PC-3 (cell line): ENCODE measurements around the gene PTGIS. TPM values are rescaled to one million over a fixed set of nuclear protein-coding genes. Genes with fewer than 3 reads are reported as not detected.

Experiments
- ATAC-seq: fragments of 200-7000 bp; cut with Tn5 transposase; 2 replicates; pipeline ENCODE4 v1.9.1; 2020; ENCODE audit warnings: mild to moderate bottlenecking, moderate library complexity
- BruUV-seq: library from RNA; stranded (reverse); fragments of 400-500 nt; replicated peaks from 2 replicates; lab custom pipeline; 2021; lab: Mats Ljungman, UMichigan
- CTCF ChIA-PET: fragments of 300-600 bp; sonication (Branson Sonifier 250); formaldehyde crosslinking; loops from one replicate; lab custom pipeline; 2022; ENCODE audit warnings: antibody characterized with exemption; lab: Charles Lee
- POLR2A ChIA-PET: fragments of 300-600 bp; sonication (Branson Sonifier 250); formaldehyde crosslinking; loops from one replicate; lab custom pipeline; 2022; ENCODE audit warnings: antibody characterized with exemption; ENCODE audit not compliant: unreplicated experiment; lab: Charles Lee
- DNase-seq: peaks from one replicate; pipeline ENCODE4 v3.0.0-alpha.2; 2015
- H2AFZ ChIP-seq: fragments of 300-600 bp; sonication (generic); 2 replicates; pipeline ENCODE4 v1.6.0; 2016; ENCODE audit warnings: antibody characterized with exemption, low read length
- H3F3A ChIP-seq: fragments of 300-600 bp; sonication (generic); one replicate; pipeline ENCODE4 v1.6.0; 2017; ENCODE audit warnings: antibody characterized with exemption, low read length, control low read depth, mild to moderate bottlenecking; ENCODE audit not compliant: unreplicated experiment
- H3K27ac ChIP-seq: fragments of 300-600 bp; sonication (generic); 2 replicates; pipeline ENCODE4 v1.5.1; 2016; ENCODE audit warnings: mild to moderate bottlenecking, low read length
- H3K27me3 ChIP-seq: fragments of 300-600 bp; sonication (generic); 2 replicates; pipeline ENCODE4 v1.6.1; 2016; ENCODE audit warnings: low read length, mixed read lengths
- H3K36me3 ChIP-seq: fragments of 300-600 bp; sonication (generic); 2 replicates; pipeline ENCODE4 v1.6.1; 2016; ENCODE audit warnings: low read depth, mixed run types, low read length, mixed read lengths
- H3K4me1 ChIP-seq: fragments of 300-600 bp; sonication (generic); 2 replicates; pipeline ENCODE4 v1.5.1; 2016; ENCODE audit warnings: low read length; ENCODE audit not compliant: insufficient read depth
- H3K4me2 ChIP-seq: fragments of 300-600 bp; sonication (generic); 2 replicates; pipeline ENCODE4 v1.6.0; 2016; ENCODE audit warnings: low read length
- H3K4me3 ChIP-seq: fragments of 300-600 bp; sonication (generic); 2 replicates; pipeline ENCODE4 v1.5.1; 2016; ENCODE audit warnings: mild to moderate bottlenecking, low read length, mixed read lengths
- H3K79me2 ChIP-seq: fragments of 300-600 bp; sonication (generic); 2 replicates; pipeline ENCODE4 v1.6.1; 2017; ENCODE audit warnings: low read length, mixed read lengths
- H3K9ac ChIP-seq: fragments of 300-600 bp; sonication (generic); 2 replicates; pipeline ENCODE4 v1.6.0; 2016; ENCODE audit warnings: mild to moderate bottlenecking, low read length
- H3K9me2 ChIP-seq: fragments of 300-600 bp; sonication (generic); replicated peaks from 2 replicates; pipeline ENCODE4 v1.6.1; 2016; ENCODE audit warnings: mixed run types, low read length, mixed read lengths
- H3K9me3 ChIP-seq: fragments of 300-600 bp; sonication (generic); 2 replicates; pipeline ENCODE4 v1.6.1; 2016; ENCODE audit warnings: low read length, mixed read lengths
- H4K20me1 ChIP-seq: fragments of 300-600 bp; sonication (generic); 2 replicates; pipeline ENCODE4 v1.6.1; 2016; ENCODE audit warnings: low read length, mixed read lengths
- CTCF ChIP-seq: fragments of 300-600 bp; sonication (generic); conservative IDR thresholded peaks from 2 replicates; pipeline ENCODE4 v1.5.1; 2017; ENCODE audit warnings: antibody characterized with exemption, low read depth, mild to moderate bottlenecking, low read length
- EZH2 ChIP-seq: fragments of 300-600 bp; sonication (generic); IDR thresholded peaks from one replicate; pipeline ENCODE4 v1.6.1; 2017; ENCODE audit warnings: antibody characterized with exemption, mild to moderate bottlenecking, low read length; ENCODE audit not compliant: unreplicated experiment
- EZH2phosphoT487 ChIP-seq: fragments of 300-600 bp; sonication (generic); IDR thresholded peaks from 2 replicates; pipeline ENCODE4 v1.6.1; 2018; ENCODE audit warnings: mild to moderate bottlenecking, antibody characterized with exemption, low read length, borderline replicate concordance
- intact Hi-C: fragments of 100-400 bp; cut with micrococcal nuclease; formaldehyde crosslinking; loops from 2 replicates; pipeline ENCODE4 v1.9.0; 2023
- total RNA-seq: library from RNA; depleted of rRNA; stranded (reverse); fragments of >200 nt; gene quantifications from 2 replicates; pipeline ENCODE4 v1.2.3, GENCODE V29; 2014

The PTGIS gene
- total RNA-seq, 1 experiment from 2014 or later, result 0.18 TPM

GRCh38 chr20:49583669-49584417, 15.9 kb upstream of the PTGIS start:
- ChIA-PET POLR2A (no interaction called here), CTCF (interaction anchor here (0.6 kb wide), 2 partner anchors 25 to 51 kb away, joined by 3 to 4 read pairs; no protein-coding TSS in a partner anchor)
- no peaks in the 10 kb centered on the region for H3K79me2 ChIP-seq
- no peak overlapping the region for H3K4me3 ChIP-seq
- H2AFZ ChIP-seq, result no peak overlapping the region
- H3K27me3 ChIP-seq, result no peaks in the 10 kb centered on the region
- H3K9me3 ChIP-seq, result 0 out of 2 replicates have a peak, but pooled peaks cover 5% of the 10 kb centered on the region
- DNase-seq (peak; percentile 56), ATAC-seq (no peak; the same call in 1 of the 2 replicates)
- TF ChIP-seq EZH2 (no peak), CTCF (no peak), EZH2phosphoT487 (no peak)
- no peaks in the 10 kb centered on the region for H4K20me1 ChIP-seq
- H3K4me2 ChIP-seq, result 0 out of 2 replicates have a peak overlapping the region, but pooled peaks have one; percentile 6
- no TSS peak for BruUV-seq
- H3K36me3 ChIP-seq, result no peaks in the 10 kb centered on the region
- no peaks in the 10 kb centered on the region for H3K9me2 ChIP-seq
- intact Hi-C loops, result no loop called here
- H3K27ac ChIP-seq, result no peak overlapping the region
- no peak overlapping the region for H3K9ac ChIP-seq
- H3K4me1 ChIP-seq, result peaks cover 32% of the 10 kb centered on the region
- no peaks in the 10 kb centered on the region for H3F3A ChIP-seq

GRCh38 chr20:49583343-49583668, 15.4 kb upstream of the PTGIS start:
- CTCF ChIA-PET, result interaction anchor here (0.6 kb wide), 1 partner anchor 51 kb away, joined by 4 read pairs; no protein-coding TSS in a partner anchor
- intact Hi-C loops, result no loop called here
- H3K9me2 ChIP-seq, result no peaks in the 10 kb centered on the region
- H3K4me2 ChIP-seq, result no peak overlapping the region
- no TSS peak for BruUV-seq
- no peaks in the 10 kb centered on the region for H3F3A ChIP-seq
- H3K27ac ChIP-seq, result no peak overlapping the region
- no peaks in the 10 kb centered on the region for H3K27me3 ChIP-seq
- POLR2A ChIA-PET, result no interaction called here
- peaks cover 32% of the 10 kb centered on the region for H3K4me1 ChIP-seq
- H3K9me3 ChIP-seq, result 0 out of 2 replicates have a peak, but pooled peaks cover 5% of the 10 kb centered on the region
- H3K4me3 ChIP-seq, result no peak overlapping the region
- H3K9ac ChIP-seq, result no peak overlapping the region
- H4K20me1 ChIP-seq, result no peaks in the 10 kb centered on the region
- DNase-seq, result no peak
- no peak overlapping the region for H2AFZ ChIP-seq
- TF ChIP-seq CTCF, result no peak
- no peak for TF ChIP-seq EZH2phosphoT487
- TF ChIP-seq EZH2, result no peak
- ATAC-seq, result no peak; the same call in 1 of the 2 replicates
- H3K36me3 ChIP-seq, result no peaks in the 10 kb centered on the region
- no peaks in the 10 kb centered on the region for H3K79me2 ChIP-seq
